T-helper 2 cell treated with Interferon-gamma antibody and Interleukin-4, amounts not matched to agents 5 μg/mL and 100 μg/mL, for 36 hours (primary cell): ENCODE data around the gene MUSTN1.

Experiments used
- DNase-seq: peaks from one replicate; pipeline ENCODE4 v3.0.0; 2021; ENCODE audit warnings: low spot score
- H3K27ac Mint-ChIP-seq: one replicate; pipeline ENCODE4 v1.8.0; 2021; ENCODE audit warnings: mild to moderate bottlenecking, mixed read lengths
- H3K27me3 Mint-ChIP-seq: one replicate; pipeline ENCODE4 v1.8.0; 2021; ENCODE audit warnings: low read depth, mixed read lengths
- H3K36me3 Mint-ChIP-seq: one replicate; pipeline ENCODE4 v1.8.0; 2021; ENCODE audit warnings: low read depth, mixed read lengths
- H3K4me1 Mint-ChIP-seq: one replicate; pipeline ENCODE4 v1.8.0; 2021; ENCODE audit warnings: low read depth, mixed read lengths
- H3K4me3 Mint-ChIP-seq: one replicate; pipeline ENCODE4 v1.8.0; 2022; ENCODE audit warnings: mild to moderate bottlenecking, moderate library complexity, mixed read lengths
- H3K9me3 Mint-ChIP-seq: one replicate; pipeline ENCODE4 v1.8.0; 2021; ENCODE audit warnings: mixed read lengths

The MUSTN1 gene

DNA sequence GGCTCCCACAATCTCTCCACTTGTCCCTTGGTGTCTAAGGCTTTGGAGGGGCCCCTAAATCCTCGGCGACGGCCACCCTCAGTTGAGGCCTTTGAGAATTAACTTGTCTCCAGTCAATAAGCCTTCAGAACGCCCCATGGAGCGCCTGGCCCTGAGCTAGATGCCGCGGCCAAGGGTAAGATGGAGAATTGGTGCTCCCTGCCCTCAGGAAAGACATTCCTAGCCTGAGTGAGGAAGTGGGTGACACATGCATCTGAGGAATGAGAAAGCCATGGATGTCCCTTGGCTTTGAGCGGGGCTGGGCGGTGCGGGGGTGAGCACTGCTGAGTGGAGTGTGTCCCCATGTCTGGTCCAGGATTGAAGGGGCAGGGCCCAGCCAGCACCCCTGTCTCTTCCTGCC, 17.6 kb downstream of the MUSTN1 start:
- no peaks in the 10 kb centered on the region for H3K36me3 Mint-ChIP-seq
- H3K27me3 Mint-ChIP-seq, result no peaks in the 10 kb centered on the region
- no peak overlapping the region for H3K27ac Mint-ChIP-seq
- no peak for DNase-seq
- H3K4me3 Mint-ChIP-seq, result no peak overlapping the region
- H3K9me3 Mint-ChIP-seq, result no peaks in the 10 kb centered on the region
- H3K4me1 Mint-ChIP-seq, result no peaks in the 10 kb centered on the region

DNA sequence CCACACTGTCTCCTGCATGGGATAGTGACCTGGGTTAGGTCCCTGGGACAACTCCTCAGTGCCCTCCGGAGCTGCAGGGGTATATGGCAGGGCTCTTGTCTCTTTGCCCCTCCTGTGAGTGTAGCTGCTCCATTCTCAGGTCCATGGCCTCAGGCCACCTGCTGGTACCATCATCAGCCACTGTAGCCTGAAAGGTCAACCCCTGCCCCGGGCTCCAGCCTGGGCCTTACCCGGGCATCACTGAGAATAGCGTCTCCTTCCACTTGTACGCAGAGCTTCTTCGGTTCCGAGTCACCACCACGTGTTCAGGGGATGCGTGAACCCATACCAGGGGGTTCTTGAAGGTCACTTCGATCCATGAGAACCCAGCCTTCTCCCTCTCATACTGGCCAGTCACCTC, 18.2 kb downstream of the MUSTN1 start:
- no peak overlapping the region for H3K4me3 Mint-ChIP-seq
- DNase-seq, result no peak

DNA sequence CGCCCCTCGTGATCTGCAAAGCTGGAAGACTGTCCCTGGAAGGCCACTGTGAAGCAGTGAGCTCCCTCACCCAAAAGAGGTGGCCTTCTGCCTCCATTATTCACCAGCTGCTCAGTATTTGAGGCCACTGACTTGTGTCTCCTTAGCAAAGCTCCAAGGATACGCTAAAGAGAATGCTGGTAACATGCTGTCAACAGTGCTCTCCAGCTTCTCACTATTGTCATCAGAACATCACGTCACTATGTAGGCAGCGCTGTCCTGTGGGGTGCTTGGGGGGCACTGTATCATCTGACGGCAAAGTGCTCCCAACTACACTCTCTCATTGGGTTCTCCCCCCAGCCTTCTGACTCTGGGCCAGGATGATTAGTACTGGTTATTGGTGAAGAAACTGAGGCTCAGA, 18.6 kb downstream of the MUSTN1 start:
- Mint-ChIP-seq H3K4me1 (no peaks in the 10 kb centered on the region), H3K36me3 (no peaks in the 10 kb centered on the region), H3K27me3 (no peaks in the 10 kb centered on the region), H3K9me3 (no peaks in the 10 kb centered on the region), H3K4me3 (no peak overlapping the region), H3K27ac (no peak overlapping the region)
- DNase-seq, result no peak

More for the DNA sequence above, 18.2 kb downstream of the MUSTN1 start:
- Mint-ChIP-seq H3K9me3 (no peaks in the 10 kb centered on the region), H3K4me1 (no peaks in the 10 kb centered on the region), H3K36me3 (no peaks in the 10 kb centered on the region), H3K27me3 (no peaks in the 10 kb centered on the region), H3K27ac (no peak overlapping the region)

GRCh38 chr3:52813810-52814209, 21.0 kb downstream of the MUSTN1 start:
- Mint-ChIP-seq H3K27me3 (no peaks in the 10 kb centered on the region), H3K9me3 (no peaks in the 10 kb centered on the region), H3K36me3 (no peaks in the 10 kb centered on the region), H3K27ac (no peak overlapping the region), H3K4me3 (no peak overlapping the region), H3K4me1 (peaks cover 4% of the 10 kb centered on the region)
- DNase-seq, result no peak

GRCh38 chr3:52811452-52812011, 23.3 kb downstream of the MUSTN1 start:
- Mint-ChIP-seq H3K4me1 (peaks cover 4% of the 10 kb centered on the region), H3K27ac (no peak overlapping the region), H3K36me3 (no peaks in the 10 kb centered on the region), H3K9me3 (no peaks in the 10 kb centered on the region), H3K4me3 (no peak overlapping the region), H3K27me3 (no peaks in the 10 kb centered on the region)
- no peak for DNase-seq

DNA sequence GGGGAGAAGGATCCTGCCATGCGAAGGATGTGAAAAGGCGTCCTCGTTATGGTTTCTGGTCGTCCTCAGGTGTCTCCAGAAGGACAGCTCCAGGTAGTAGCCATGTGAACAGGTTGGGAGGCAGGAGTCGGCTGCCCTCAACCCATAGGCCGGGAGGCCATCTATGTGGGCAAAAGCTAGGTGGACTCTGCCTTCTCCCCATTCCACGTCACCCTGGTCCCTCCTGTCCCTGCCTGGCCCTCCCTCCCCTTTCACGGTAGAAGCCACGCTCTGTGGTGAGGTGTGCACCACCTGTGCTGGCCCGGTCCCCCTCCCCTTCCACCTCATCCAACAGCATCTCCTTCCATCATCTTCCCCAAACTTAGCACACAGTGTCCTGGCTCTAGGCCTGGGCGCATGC, 23.9 kb downstream of the MUSTN1 start:
- no peak for DNase-seq
- Mint-ChIP-seq H3K27ac (no peak overlapping the region), H3K27me3 (no peaks in the 10 kb centered on the region), H3K4me3 (no peak overlapping the region), H3K4me1 (peaks cover 4% of the 10 kb centered on the region), H3K36me3 (no peaks in the 10 kb centered on the region), H3K9me3 (no peaks in the 10 kb centered on the region)

DNA sequence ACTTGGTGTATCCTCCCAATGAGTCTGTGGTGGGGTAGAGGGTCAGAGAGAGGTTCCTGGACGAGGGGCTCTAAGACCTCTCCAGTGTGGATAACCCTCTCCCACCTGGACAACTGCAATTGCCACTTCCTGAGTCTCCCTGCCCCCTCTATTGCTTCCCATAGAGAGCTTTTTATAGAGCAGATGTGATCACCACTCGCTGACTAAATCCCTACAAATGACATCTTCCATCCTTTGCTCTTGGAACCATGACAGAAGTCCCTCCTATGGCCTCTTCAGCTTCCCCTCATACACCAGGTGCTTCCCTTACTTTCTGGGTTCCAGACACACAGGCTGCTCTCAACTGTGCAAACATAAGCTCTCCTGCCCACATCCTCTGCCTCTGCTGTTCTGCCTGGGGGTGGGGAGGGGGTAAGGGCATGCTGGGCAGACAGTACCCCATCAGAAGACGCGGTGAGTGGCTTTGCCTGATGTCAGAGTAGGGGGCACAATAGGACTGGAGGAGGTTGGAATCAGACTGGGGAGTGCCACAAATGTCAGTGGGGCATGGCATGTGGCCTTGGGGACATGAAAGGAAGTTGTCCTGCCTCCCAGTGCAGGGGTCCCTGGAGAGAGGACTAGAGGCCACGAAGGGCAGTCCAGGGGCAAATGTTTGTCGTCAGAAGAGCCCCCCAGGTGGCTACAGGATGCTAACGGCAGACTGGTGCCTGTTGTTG, 25.0 kb downstream of the MUSTN1 start:
- Mint-ChIP-seq H3K4me3 (no peak overlapping the region), H3K27me3 (no peaks in the 10 kb centered on the region), H3K4me1 (peaks cover 4% of the 10 kb centered on the region)

DNA sequence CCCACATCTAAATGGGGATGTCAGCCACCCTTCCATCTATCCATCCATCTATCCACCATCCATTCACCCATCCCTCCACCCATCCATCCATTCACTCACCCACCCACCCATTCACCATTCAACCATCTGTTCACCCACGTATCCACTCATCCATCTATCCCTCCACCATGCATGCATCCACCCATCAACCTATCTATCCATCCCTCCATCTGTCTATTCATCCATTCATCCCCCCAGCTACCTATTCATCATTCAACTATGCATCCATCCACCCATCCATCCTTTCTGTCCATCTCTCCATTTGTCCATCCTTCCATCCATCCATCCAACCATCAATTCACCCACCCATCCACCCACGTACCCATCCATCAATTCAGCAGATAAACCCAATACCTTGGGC, 25.7 kb downstream of the MUSTN1 start:
- Mint-ChIP-seq H3K27me3 (no peaks in the 10 kb centered on the region), H3K9me3 (no peaks in the 10 kb centered on the region), H3K4me1 (peaks cover 4% of the 10 kb centered on the region), H3K27ac (no peak overlapping the region), H3K4me3 (no peak overlapping the region), H3K36me3 (no peaks in the 10 kb centered on the region)
- no peak for DNase-seq

More for the DNA sequence above, 25.0 kb downstream of the MUSTN1 start:
- no peak overlapping the region for H3K27ac Mint-ChIP-seq
- DNase-seq, result no peak
- H3K9me3 Mint-ChIP-seq, result no peaks in the 10 kb centered on the region
- H3K36me3 Mint-ChIP-seq, result no peaks in the 10 kb centered on the region

GRCh38 chr3:52805270-52806039, 29.4 kb downstream of the MUSTN1 start:
- no peaks in the 10 kb centered on the region for H3K36me3 Mint-ChIP-seq

DNA sequence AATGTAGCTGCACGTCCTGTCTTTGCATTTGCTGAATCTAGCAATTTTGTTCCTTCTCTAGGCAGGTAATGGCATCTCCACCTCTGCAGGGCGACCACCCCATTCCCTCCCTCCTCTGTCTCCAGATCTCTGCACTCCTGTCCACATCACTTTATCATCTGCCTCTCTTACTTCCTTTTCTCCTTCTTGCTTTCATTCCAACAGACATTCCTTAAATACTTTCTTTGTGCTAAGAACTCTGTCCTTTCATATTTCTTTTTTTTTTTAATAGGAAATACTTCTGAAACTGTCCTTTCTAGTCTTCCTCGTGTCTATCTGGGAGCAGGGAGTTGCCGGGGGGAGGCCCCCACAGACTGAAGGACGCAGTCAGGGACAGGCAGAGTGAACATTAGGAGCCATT, 33.0 kb downstream of the MUSTN1 start:
- Mint-ChIP-seq H3K4me1 (no peaks in the 10 kb centered on the region), H3K4me3 (no peak overlapping the region), H3K27me3 (no peaks in the 10 kb centered on the region), H3K9me3 (no peaks in the 10 kb centered on the region), H3K27ac (no peak overlapping the region), H3K36me3 (no peaks in the 10 kb centered on the region)
- DNase-seq, result no peak

More at GRCh38 chr3:52805270-52806039, 29.4 kb downstream of the MUSTN1 start:
- Mint-ChIP-seq H3K4me1 (peaks cover 4% of the 10 kb centered on the region), H3K9me3 (no peaks in the 10 kb centered on the region), H3K27me3 (no peaks in the 10 kb centered on the region), H3K4me3 (no peak overlapping the region), H3K27ac (no peak overlapping the region)
- DNase-seq, result no peak

DNA sequence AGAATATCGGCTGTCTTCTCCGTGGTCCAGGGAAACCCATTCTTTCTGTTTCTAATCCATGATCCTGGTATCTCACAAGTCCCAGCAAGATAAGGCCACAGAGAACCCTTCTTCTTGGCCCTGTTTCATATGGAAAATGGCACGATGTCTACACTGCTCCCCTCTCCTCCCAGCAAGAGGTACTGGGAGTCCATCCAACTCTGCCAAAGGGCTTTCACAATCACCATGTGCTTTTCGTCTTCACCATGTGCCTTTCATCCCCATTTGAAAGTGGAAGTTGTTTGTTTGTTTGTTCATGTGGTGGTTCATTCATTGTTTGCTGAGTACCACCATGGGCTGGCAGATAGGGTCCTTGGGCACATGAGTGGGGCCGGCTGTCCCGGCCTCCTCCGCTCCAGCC, 34.7 kb downstream of the MUSTN1 start:
- no peak for DNase-seq
- no peak overlapping the region for H3K4me3 Mint-ChIP-seq
- no peaks in the 10 kb centered on the region for H3K27me3 Mint-ChIP-seq
- H3K9me3 Mint-ChIP-seq, result no peaks in the 10 kb centered on the region
- no peak overlapping the region for H3K27ac Mint-ChIP-seq
- H3K36me3 Mint-ChIP-seq, result no peaks in the 10 kb centered on the region
- H3K4me1 Mint-ChIP-seq, result no peaks in the 10 kb centered on the region

- Mint-ChIP-seq H3K4me3 (no peak overlapping the region), H3K9me3 (no peaks in the 10 kb centered on the region), H3K27me3 (no peaks in the 10 kb centered on the region), H3K36me3 (no peaks in the 10 kb centered on the region), H3K27ac (no peak overlapping the region), H3K4me1 (no peaks in the 10 kb centered on the region)
- DNase-seq, result no peak
These were observed 35.8 kb downstream of the MUSTN1 start for GRCh38 chr3:52798978-52799476.

DNA sequence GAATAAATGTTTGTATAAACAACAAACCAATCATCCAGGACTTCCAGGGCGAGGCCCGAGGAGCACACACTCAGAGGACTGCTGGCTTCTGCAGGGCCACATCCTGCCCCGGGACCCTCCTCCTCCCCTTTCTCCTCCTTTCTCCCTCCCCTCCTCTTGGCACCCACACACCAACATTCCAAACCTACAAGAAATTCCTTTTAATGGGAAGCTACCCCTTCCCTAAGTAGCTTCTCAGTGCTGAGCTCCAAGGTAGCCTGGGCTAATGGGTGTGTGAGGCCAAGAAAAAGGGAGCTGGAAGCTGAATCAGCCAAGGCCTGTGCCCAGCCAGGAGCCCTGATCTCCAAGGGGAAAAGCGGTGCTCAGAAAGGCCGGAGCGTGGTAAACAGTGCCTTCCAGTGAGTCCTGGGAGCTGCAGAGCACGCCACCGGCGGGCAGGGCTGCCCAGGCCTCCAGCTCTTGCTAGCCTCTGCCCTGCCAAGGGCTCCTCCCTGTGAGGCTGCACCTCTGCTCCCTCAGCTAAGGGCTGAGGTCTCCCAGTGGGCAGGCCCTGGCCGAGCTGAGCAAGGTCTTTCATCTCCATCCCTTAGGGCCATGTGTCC, 36.3 kb downstream of the MUSTN1 start:
- H3K4me3 Mint-ChIP-seq, result no peak overlapping the region
- H3K36me3 Mint-ChIP-seq, result no peaks in the 10 kb centered on the region
- no peaks in the 10 kb centered on the region for H3K27me3 Mint-ChIP-seq
- DNase-seq, result no peak
- no peaks in the 10 kb centered on the region for H3K9me3 Mint-ChIP-seq
- no peaks in the 10 kb centered on the region for H3K4me1 Mint-ChIP-seq
- no peak overlapping the region for H3K27ac Mint-ChIP-seq

DNA sequence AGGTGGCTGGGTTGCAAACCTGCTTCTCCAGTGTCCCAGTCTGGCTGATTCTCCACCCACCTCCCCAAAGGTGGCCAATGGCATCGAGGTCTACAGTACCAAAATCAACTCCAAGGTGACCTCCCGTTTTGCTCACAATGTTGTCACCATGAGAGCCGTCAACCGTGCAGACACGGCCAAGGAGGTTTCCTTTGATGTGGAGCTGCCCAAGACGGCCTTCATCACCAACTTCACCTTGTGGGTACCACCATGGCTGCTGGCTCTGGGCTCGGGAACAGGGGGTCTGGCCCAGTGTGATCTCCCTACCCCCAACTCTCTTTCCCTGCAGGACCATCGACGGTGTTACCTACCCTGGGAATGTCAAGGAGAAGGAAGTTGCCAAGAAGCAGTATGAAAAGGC, 38.4 kb downstream of the MUSTN1 start:
- H3K27ac Mint-ChIP-seq, result no peak overlapping the region
- H3K27me3 Mint-ChIP-seq, result no peaks in the 10 kb centered on the region
- H3K4me3 Mint-ChIP-seq, result no peak overlapping the region
- H3K9me3 Mint-ChIP-seq, result no peaks in the 10 kb centered on the region
- no peaks in the 10 kb centered on the region for H3K36me3 Mint-ChIP-seq
- no peak for DNase-seq
- H3K4me1 Mint-ChIP-seq, result no peaks in the 10 kb centered on the region
